ENCODE results near the gene LRP8. TPM values are rescaled to one million over a fixed set of nuclear protein-coding genes. Genes with fewer than 3 reads are reported as not detected.

Gene LRP8
- total and polyA plus RNA-seq, 2 of the 13 experiments (the other 11 are each of a cell fraction or from before 2014, with no cell fraction given), result 17.3 to 17.4 TPM

- TF ChIP-seq, protein P1, sequence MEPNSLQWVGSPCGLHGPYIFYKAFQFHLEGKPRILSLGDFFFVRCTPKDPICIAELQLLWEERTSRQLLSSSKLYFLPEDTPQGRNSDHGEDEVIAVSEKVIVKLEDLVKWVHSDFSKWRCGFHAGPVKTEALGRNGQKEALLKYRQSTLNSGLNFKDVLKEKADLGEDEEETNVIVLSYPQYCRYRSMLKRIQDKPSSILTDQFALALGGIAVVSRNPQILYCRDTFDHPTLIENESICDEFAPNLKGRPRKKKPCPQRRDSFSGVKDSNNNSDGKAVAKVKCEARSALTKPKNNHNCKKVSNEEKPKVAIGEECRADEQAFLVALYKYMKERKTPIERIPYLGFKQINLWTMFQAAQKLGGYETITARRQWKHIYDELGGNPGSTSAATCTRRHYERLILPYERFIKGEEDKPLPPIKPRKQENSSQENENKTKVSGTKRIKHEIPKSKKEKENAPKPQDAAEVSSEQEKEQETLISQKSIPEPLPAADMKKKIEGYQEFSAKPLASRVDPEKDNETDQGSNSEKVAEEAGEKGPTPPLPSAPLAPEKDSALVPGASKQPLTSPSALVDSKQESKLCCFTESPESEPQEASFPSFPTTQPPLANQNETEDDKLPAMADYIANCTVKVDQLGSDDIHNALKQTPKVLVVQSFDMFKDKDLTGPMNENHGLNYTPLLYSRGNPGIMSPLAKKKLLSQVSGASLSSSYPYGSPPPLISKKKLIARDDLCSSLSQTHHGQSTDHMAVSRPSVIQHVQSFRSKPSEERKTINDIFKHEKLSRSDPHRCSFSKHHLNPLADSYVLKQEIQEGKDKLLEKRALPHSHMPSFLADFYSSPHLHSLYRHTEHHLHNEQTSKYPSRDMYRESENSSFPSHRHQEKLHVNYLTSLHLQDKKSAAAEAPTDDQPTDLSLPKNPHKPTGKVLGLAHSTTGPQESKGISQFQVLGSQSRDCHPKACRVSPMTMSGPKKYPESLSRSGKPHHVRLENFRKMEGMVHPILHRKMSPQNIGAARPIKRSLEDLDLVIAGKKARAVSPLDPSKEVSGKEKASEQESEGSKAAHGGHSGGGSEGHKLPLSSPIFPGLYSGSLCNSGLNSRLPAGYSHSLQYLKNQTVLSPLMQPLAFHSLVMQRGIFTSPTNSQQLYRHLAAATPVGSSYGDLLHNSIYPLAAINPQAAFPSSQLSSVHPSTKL (CRISPR knock-in tag; IDR thresholded peaks at IDR 0.05), result peak; percentile 8; the same call in 1 of the 2 replicates
- TF ChIP-seq MEIS1 (CRISPR knock-in tag; IDR thresholded peaks at IDR 0.05; ENCODE audit: borderline replicate concordance), result no peak
- no peak for TF ChIP-seq TERF1 (CRISPR knock-in tag; IDR thresholded peaks at IDR 0.05)
- TF ChIP-seq PAXIP1 (CRISPR knock-in tag; conservative IDR thresholded peaks at IDR 0.05), result 0 out of 2 replicates have a peak, but pooled peaks have one; percentile 23
- TF ChIP-seq ZNF432 (CRISPR knock-in tag; IDR thresholded peaks at IDR 0.05; ENCODE audit: borderline replicate concordance), result no peak
- TF ChIP-seq ZNF678 (CRISPR knock-in tag; IDR thresholded peaks at IDR 0.05), result no peak
- TF ChIP-seq RFXAP (CRISPR knock-in tag; IDR thresholded peaks at IDR 0.05; ENCODE audit: borderline replicate concordance), result peak; percentile 69
- no peak for TF ChIP-seq NFRKB (IDR thresholded peaks at IDR 0.05)
- no peak for TF ChIP-seq BRCA1 (CRISPR knock-in tag; IDR thresholded peaks at IDR 0.05)
- 0 out of 2 replicates have a peak, but pooled peaks have one; percentile 42 for TF ChIP-seq TMF1 (CRISPR knock-in tag; IDR thresholded peaks at IDR 0.05; ENCODE audit: low read depth)
- TF ChIP-seq ZNF33A (CRISPR knock-in tag; IDR thresholded peaks at IDR 0.05; ENCODE audit: borderline replicate concordance), result peak; percentile 59; the same call in 1 of the 2 replicates
- peak; percentile 79 for TF ChIP-seq PATZ1 (CRISPR knock-in tag; IDR thresholded peaks at IDR 0.05)
- peak; percentile 91 for TF ChIP-seq SAP130 (CRISPR knock-in tag; IDR thresholded peaks at IDR 0.05; ENCODE audit: low read depth)
- TF ChIP-seq ATF2 (CRISPR knock-in tag; IDR thresholded peaks at IDR 0.05), result peak; percentile 48; the same call in 1 of the 2 replicates
- no peak for TF ChIP-seq ZBTB42 (CRISPR knock-in tag; IDR thresholded peaks at IDR 0.05)
- TF ChIP-seq, protein P2, sequence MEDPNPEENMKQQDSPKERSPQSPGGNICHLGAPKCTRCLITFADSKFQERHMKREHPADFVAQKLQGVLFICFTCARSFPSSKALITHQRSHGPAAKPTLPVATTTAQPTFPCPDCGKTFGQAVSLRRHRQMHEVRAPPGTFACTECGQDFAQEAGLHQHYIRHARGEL (CRISPR knock-in tag; IDR thresholded peaks at IDR 0.05), result no peak
- peak; percentile 79; the same call in 1 of the 2 replicates for TF ChIP-seq ZNF816 (CRISPR knock-in tag; IDR thresholded peaks at IDR 0.05; ENCODE audit: borderline replicate concordance)
These were observed 1.7 kb downstream of the LRP8 start (continued) for GRCh38 chr1:53326088-53326597.
